ENCODE data around the gene TMEM214.

The TMEM214 gene

GRCh38 chr2:26991717-26992116, 41.0 kb upstream of the TMEM214 start:
- no peak for TF ChIP-seq CTCF (IDR thresholded peaks at IDR 0.05; ENCODE audit: low read depth, low read length, missing control alignments)
- DNase-seq (ENCODE audit: low read depth), result no peak
- H3K4me3 ChIP-seq (ENCODE audit: low read depth, low read length), result no peak overlapping the region

GRCh38 chr2:26993768-26994167, 39.0 kb upstream of the TMEM214 start:
- no peak overlapping the region for H3K4me3 ChIP-seq (ENCODE audit: low read depth, low read length)
- no peak for TF ChIP-seq CTCF (IDR thresholded peaks at IDR 0.05; ENCODE audit: low read depth, low read length, missing control alignments)
- DNase-seq (ENCODE audit: low read depth), result no peak

- no peak for DNase-seq (ENCODE audit: low read depth)
- no peak for TF ChIP-seq CTCF (IDR thresholded peaks at IDR 0.05; ENCODE audit: low read depth, low read length, missing control alignments)
- H3K4me3 ChIP-seq (ENCODE audit: low read depth, low read length), result no peak overlapping the region
These were observed 37.8 kb upstream of the TMEM214 start for GRCh38 chr2:26994983-26995382.

- DNase-seq (ENCODE audit: low read depth), result no peak
- TF ChIP-seq CTCF (IDR thresholded peaks at IDR 0.05; ENCODE audit: low read depth, low read length, missing control alignments), result no peak
- H3K4me3 ChIP-seq (ENCODE audit: low read depth, low read length), result no peak overlapping the region
These were observed 35.4 kb upstream of the TMEM214 start for GRCh38 chr2:26997394-26997793.

GRCh38 chr2:26998323-26998722, 34.4 kb upstream of the TMEM214 start:
- no peak for TF ChIP-seq CTCF (IDR thresholded peaks at IDR 0.05; ENCODE audit: low read depth, low read length, missing control alignments)
- no peak for DNase-seq (ENCODE audit: low read depth)
- no peak overlapping the region for H3K4me3 ChIP-seq (ENCODE audit: low read depth, low read length)

- no peak for TF ChIP-seq CTCF (IDR thresholded peaks at IDR 0.05; ENCODE audit: low read depth, low read length, missing control alignments)
- H3K4me3 ChIP-seq (ENCODE audit: low read depth, low read length), result no peak overlapping the region
- DNase-seq (ENCODE audit: low read depth), result no peak
These were observed 32.5 kb upstream of the TMEM214 start for GRCh38 chr2:27000228-27000627.

GRCh38 chr2:27000995-27001394, 31.8 kb upstream of the TMEM214 start:
- no peak overlapping the region for H3K4me3 ChIP-seq (ENCODE audit: low read depth, low read length)
- no peak for DNase-seq (ENCODE audit: low read depth)
- TF ChIP-seq CTCF (IDR thresholded peaks at IDR 0.05; ENCODE audit: low read depth, low read length, missing control alignments), result no peak

Measured in GM12864 (cell line).